K562 (cell line): ENCODE measurements around the gene UPP1. TPM values are rescaled to one million over a fixed set of nuclear protein-coding genes. Genes with fewer than 3 reads are reported as not detected.

Experiments
- E2F6 ChIP-seq, 2 experiments: IDR thresholded peaks; 2 replicates each; pipeline ENCODE4 v1.6.1; 2011; ENCODE audit warnings: borderline replicate concordance in 1 of 2, control low read depth in 1 of 2, low read depth in 1 of 2, low read length in 1 of 2, mild to moderate bottlenecking in 1 of 2, mixed read lengths in 1 of 2, moderate library complexity in 1 of 2; ENCODE audit not compliant: insufficient read depth in 1 of 2, insufficient read length in 1 of 2, poor library complexity in 1 of 2, severe bottlenecking in 1 of 2; ENCODE audit errors: extremely low read depth in 1 of 2
- HIVEP1 ChIP-seq: fragments of 250-450 bp; sonication (Bioruptor Pico); IDR thresholded peaks from 2 replicates; pipeline ENCODE4 v1.4.0; 2020; ENCODE audit warnings: mild to moderate bottlenecking
- HMG20A ChIP-seq: fragments of 450-650 bp; formaldehyde crosslinking; conservative IDR thresholded peaks from 2 replicates; pipeline ENCODE4 v1.4.0; 2020; ENCODE audit warnings: mild to moderate bottlenecking, mixed read lengths
- HNRNPH1 ChIP-seq: fragments of 200-400 bp; formaldehyde crosslinking; optimal IDR thresholded peaks from 2 replicates; pipeline ENCODE3; 2017; ENCODE audit warnings: low read depth, mild to moderate bottlenecking, low read length, moderate library complexity
- KAT7 ChIP-seq: sonication (generic); formaldehyde crosslinking; IDR thresholded peaks from 2 replicates; pipeline ENCODE4 v1.8.0; 2022; ENCODE audit warnings: missing genetic modification reagents, mild to moderate bottlenecking, borderline replicate concordance
- KLF16 ChIP-seq: IDR thresholded peaks from 2 replicates; pipeline ENCODE4 v1.6.1; 2016; ENCODE audit warnings: antibody characterized with exemption
- MNT ChIP-seq, 2 experiments: fragments of 450-650 bp; conservative IDR thresholded peaks; 2 replicates each; pipeline ENCODE4 v1.6.1; 2017; ENCODE audit warnings: mild to moderate bottlenecking in 2 of 2, moderate library complexity in 2 of 2
- NELFE ChIP-seq: IDR thresholded peaks from 2 replicates; pipeline ENCODE4 v1.6.1; 2011; ENCODE audit warnings: mild to moderate bottlenecking; ENCODE audit not compliant: insufficient read depth, insufficient read length
- NR1H2 ChIP-seq: sonication (generic); formaldehyde crosslinking; IDR thresholded peaks from 2 replicates; pipeline ENCODE4 v1.4.0; 2020; ENCODE audit warnings: mild to moderate bottlenecking, missing genetic modification reagents
- NRF1 ChIP-seq, 2 experiments: fragments of 450-650 bp; IDR thresholded peaks in 1 of 2; conservative IDR thresholded peaks in 1 of 2; 2 replicates each; pipeline ENCODE4 v1.6.1; 2014; ENCODE audit warnings: mild to moderate bottlenecking in 2 of 2
- PYGO2 ChIP-seq: fragments of 450-650 bp; IDR thresholded peaks from 2 replicates; pipeline ENCODE4 v1.6.1; 2016; ENCODE audit warnings: mild to moderate bottlenecking, missing genetic modification characterization, moderate library complexity, missing compliant biosample characterization
- SAFB ChIP-seq: fragments of 200-400 bp; formaldehyde crosslinking; IDR thresholded peaks from 2 replicates; pipeline ENCODE4 v1.6.1; 2017; ENCODE audit warnings: low read depth, low read length, borderline replicate concordance
- SP2 ChIP-seq: IDR thresholded peaks from 2 replicates; pipeline ENCODE4 v1.6.1; 2011; ENCODE audit warnings: mild to moderate bottlenecking, low read depth, low read length, moderate library complexity; ENCODE audit not compliant: poor library complexity, severe bottlenecking; ENCODE audit errors: extremely low read depth
- SRSF7 ChIP-seq: fragments of 200-400 bp; formaldehyde crosslinking; optimal IDR thresholded peaks from 2 replicates; pipeline ENCODE3; 2017; ENCODE audit warnings: mild to moderate bottlenecking, low read depth, low read length
- U2AF2 ChIP-seq: fragments of 200-400 bp; formaldehyde crosslinking; optimal IDR thresholded peaks from 2 replicates; pipeline ENCODE3; 2017; ENCODE audit warnings: low read depth, mild to moderate bottlenecking, low read length
- ZNF121 ChIP-seq: sonication (generic); formaldehyde crosslinking; conservative IDR thresholded peaks from 2 replicates; pipeline ENCODE4 v1.8.0; 2022; ENCODE audit warnings: missing genetic modification reagents
- ZNF184 ChIP-seq: sonication (generic); formaldehyde crosslinking; IDR thresholded peaks from 2 replicates; pipeline ENCODE4 v1.5.0; 2020; ENCODE audit warnings: missing genetic modification reagents
- polyA plus RNA-seq, 8 experiments: library from polyadenylated mRNA; depleted of rRNA in 4 of 8; stranded (reverse) in 5 of 8; unstranded in 3 of 8; fragments of >200 nt; fragmentation: Nextera tagmentation in 2 of 8; fragmentation: Illumina TruSeq in 1 of 8; extraction: Ambion mirVana in 2 of 8; extraction: Trizol in 1 of 8; gene quantifications; 2 replicates each; pipeline versions ENCODE4 v1.2.1 to v1.2.3, GENCODE V29; 2011 to 2014; ENCODE audit warnings: inconsistent platforms in 1 of 8, missing spikeins in 1 of 8
- total RNA-seq, 7 experiments: library from RNA; depleted of rRNA in 6 of 7; stranded (reverse); fragments of >200 nt in 6 of 7; fragmentation: Illumina TruSeq in 2 of 7; extraction: Trizol in 2 of 7; gene quantifications; 2 replicates each; pipeline versions ENCODE4 v1.2.1 to v1.2.3, GENCODE V29; 2011 to 2021; ENCODE audit warnings: low replicate concordance in 1 of 7
- TF ChIP-seq, protein P1 (sequence below): fragments of 450-650 bp; IDR thresholded peaks from 2 replicates; pipeline ENCODE4 v1.6.1; 2016; ENCODE audit warnings: low read depth, mild to moderate bottlenecking, moderate library complexity
- TF ChIP-seq, protein P2 (sequence below): sonication (generic); formaldehyde crosslinking; IDR thresholded peaks from 2 replicates; pipeline ENCODE4 v1.8.0; 2022; ENCODE audit warnings: mild to moderate bottlenecking, missing genetic modification reagents
- TF ChIP-seq, protein P3 (sequence below): fragments of 250-450 bp; sonication (Bioruptor Pico); IDR thresholded peaks from 2 replicates; pipeline ENCODE4 v1.8.0; 2021; ENCODE audit warnings: mild to moderate bottlenecking, moderate library complexity

UPP1 gene
- total and polyA plus RNA-seq, 9 of the 15 experiments (the other 6 are each of a cell fraction or from before 2014, with no cell fraction given): 0.38 to 2.4 (median 0.61) TPM

DNA sequence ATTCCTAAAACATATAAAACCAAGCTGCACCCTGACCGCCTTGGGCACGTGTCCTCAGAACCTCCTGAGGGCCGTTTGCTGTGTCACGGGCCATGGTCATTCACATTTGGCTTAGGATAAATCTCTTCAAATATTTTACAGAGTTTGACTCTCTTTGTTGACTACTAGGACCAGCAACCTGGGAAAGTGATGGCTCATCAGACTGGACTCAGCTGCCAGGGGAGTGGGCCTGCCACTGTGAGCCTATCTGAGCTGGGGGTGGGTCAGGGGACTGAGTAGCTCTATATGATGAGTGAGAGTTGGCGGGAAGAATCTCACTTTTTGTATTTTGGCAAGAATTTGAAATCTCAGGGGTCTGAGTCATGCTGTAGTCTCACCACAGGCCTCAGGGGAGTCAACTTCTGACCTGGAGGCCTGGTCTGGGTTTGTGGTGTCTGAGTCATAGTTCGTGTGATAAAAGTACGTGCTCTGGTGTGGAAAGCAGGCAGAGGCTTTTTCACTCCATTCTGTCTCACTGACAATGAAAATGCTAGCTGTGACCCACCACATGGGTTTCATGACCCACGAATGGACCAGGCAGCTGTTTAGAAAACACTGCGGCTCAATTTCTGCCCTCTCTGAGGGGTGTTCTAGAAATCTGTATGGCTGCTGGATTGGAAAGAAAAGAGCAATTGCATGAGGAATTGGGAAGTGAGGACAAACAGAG, 4.2 kb upstream of the UPP1 start (continued):
- no peak for TF ChIP-seq KLF16
- TF ChIP-seq, protein P1, sequence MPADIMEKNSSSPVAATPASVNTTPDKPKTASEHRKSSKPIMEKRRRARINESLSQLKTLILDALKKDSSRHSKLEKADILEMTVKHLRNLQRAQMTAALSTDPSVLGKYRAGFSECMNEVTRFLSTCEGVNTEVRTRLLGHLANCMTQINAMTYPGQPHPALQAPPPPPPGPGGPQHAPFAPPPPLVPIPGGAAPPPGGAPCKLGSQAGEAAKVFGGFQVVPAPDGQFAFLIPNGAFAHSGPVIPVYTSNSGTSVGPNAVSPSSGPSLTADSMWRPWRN: peak; percentile 76; the same call in 1 of the 2 replicates
- TF ChIP-seq NR1H2 (CRISPR knock-in tag): no peak
- peak in 1 of 2 experiments; percentile 15 for TF ChIP-seq E2F6 (IDR thresholded peaks at IDR 0.05; ENCODE audit: borderline replicate concordance in 1 of 2, extremely low read depth in 1 of 2, insufficient read depth in 1 of 2, insufficient read length in 1 of 2, low read depth in 1 of 2, low read length in 1 of 2, poor library complexity in 1 of 2, severe bottlenecking in 1 of 2)
- no peak for TF ChIP-seq U2AF2
- 0 out of 4 replicates have a peak, but pooled peaks of 1 of the 2 experiments have one; percentile 34 for TF ChIP-seq MNT (conservative IDR thresholded peaks at IDR 0.05)
- no peak for TF ChIP-seq HMG20A (CRISPR knock-in tag)
- no peak for TF ChIP-seq NELFE
- no peak for TF ChIP-seq ZNF184 (CRISPR knock-in tag)
- TF ChIP-seq KAT7 (CRISPR knock-in tag): no peak
- TF ChIP-seq PYGO2 (tag): no peak
- TF ChIP-seq SAFB: no peak
- no peak for TF ChIP-seq HIVEP1 (CRISPR knock-in tag)
- TF ChIP-seq HNRNPH1: no peak
- no peak for TF ChIP-seq SRSF7
- peak; percentile 19 to 20; a peak in 1 of 4 replicates for TF ChIP-seq NRF1 (conservative IDR thresholded peaks at IDR 0.05 in 1 of 2, IDR thresholded peaks at IDR 0.05 in 1 of 2)
- no peak for TF ChIP-seq ZNF121
- TF ChIP-seq, protein P2, sequence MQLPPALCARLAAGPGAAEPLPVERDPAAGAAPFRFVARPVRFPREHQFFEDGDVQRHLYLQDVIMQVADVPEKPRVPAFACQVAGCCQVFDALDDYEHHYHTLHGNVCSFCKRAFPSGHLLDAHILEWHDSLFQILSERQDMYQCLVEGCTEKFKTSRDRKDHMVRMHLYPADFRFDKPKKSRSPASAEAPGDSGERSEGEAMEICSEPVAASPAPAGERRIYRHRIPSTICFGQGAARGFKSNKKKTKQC: no peak
- TF ChIP-seq SP2: no peak
- TF ChIP-seq, protein P3, sequence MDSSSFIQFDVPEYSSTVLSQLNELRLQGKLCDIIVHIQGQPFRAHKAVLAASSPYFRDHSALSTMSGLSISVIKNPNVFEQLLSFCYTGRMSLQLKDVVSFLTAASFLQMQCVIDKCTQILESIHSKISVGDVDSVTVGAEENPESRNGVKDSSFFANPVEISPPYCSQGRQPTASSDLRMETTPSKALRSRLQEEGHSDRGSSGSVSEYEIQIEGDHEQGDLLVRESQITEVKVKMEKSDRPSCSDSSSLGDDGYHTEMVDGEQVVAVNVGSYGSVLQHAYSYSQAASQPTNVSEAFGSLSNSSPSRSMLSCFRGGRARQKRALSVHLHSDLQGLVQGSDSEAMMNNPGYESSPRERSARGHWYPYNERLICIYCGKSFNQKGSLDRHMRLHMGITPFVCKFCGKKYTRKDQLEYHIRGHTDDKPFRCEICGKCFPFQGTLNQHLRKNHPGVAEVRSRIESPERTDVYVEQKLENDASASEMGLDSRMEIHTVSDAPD (CRISPR knock-in tag): no peak
